HFF-Myc (cell line): ENCODE measurements around the gene CTNNA3.

Source experiments
- DNase-seq: peaks from one replicate; pipeline ENCODE4 v3.0.0-alpha.2; 2011; ENCODE audit warnings: low read depth; ENCODE audit errors: extremely low read depth
- H3K4me3 ChIP-seq: replicated peaks from 2 replicates; pipeline ENCODE4 v1.5.1; 2011; ENCODE audit warnings: low read depth, mild to moderate bottlenecking, control low read depth, low read length
- TF ChIP-seq, protein P1 (sequence below): IDR thresholded peaks from 2 replicates; pipeline ENCODE4 v1.5.1; 2012; ENCODE audit warnings: mild to moderate bottlenecking, low read depth, low read length, control low read depth; ENCODE audit errors: missing control alignments

Gene CTNNA3

DNA sequence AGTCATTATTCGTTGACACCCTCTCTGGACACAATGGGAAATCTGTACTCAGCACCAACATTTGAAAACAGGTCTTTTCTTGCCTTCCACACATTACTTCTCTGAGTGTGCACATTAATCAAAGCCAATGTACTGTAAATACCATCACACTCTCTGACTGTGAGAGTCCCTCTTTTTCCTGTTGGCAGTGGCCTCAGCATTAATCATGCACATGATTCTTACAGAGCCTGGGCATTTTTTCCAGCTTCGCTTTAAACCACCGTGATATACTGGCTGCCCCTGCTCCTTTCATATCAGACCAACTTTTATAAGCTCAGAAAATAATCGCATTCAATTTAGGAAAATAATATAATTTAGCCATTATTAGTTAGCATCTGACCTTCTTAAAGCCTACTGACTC lies 1689.6 kb downstream of the CTNNA3 start:
- no peak for DNase-seq
- TF ChIP-seq, protein P1, sequence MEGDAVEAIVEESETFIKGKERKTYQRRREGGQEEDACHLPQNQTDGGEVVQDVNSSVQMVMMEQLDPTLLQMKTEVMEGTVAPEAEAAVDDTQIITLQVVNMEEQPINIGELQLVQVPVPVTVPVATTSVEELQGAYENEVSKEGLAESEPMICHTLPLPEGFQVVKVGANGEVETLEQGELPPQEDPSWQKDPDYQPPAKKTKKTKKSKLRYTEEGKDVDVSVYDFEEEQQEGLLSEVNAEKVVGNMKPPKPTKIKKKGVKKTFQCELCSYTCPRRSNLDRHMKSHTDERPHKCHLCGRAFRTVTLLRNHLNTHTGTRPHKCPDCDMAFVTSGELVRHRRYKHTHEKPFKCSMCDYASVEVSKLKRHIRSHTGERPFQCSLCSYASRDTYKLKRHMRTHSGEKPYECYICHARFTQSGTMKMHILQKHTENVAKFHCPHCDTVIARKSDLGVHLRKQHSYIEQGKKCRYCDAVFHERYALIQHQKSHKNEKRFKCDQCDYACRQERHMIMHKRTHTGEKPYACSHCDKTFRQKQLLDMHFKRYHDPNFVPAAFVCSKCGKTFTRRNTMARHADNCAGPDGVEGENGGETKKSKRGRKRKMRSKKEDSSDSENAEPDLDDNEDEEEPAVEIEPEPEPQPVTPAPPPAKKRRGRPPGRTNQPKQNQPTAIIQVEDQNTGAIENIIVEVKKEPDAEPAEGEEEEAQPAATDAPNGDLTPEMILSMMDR: no peak
- H3K4me3 ChIP-seq: no peak overlapping the region

GRCh38 chr10:65993451-65993850 lies 1702.5 kb downstream of the CTNNA3 start:
- H3K4me3 ChIP-seq: no peak overlapping the region
- DNase-seq: no peak
- TF ChIP-seq, protein P1: no peak

- no peak for DNase-seq
- TF ChIP-seq, protein P1: no peak
- H3K4me3 ChIP-seq: no peak overlapping the region
Measured at GRCh38 chr10:65968871-65969270, 1727.1 kb downstream of the CTNNA3 start.

GRCh38 chr10:65968437-65968836 lies 1727.6 kb downstream of the CTNNA3 start:
- no peak for DNase-seq
- no peak overlapping the region for H3K4me3 ChIP-seq
- TF ChIP-seq, protein P1: no peak

DNA sequence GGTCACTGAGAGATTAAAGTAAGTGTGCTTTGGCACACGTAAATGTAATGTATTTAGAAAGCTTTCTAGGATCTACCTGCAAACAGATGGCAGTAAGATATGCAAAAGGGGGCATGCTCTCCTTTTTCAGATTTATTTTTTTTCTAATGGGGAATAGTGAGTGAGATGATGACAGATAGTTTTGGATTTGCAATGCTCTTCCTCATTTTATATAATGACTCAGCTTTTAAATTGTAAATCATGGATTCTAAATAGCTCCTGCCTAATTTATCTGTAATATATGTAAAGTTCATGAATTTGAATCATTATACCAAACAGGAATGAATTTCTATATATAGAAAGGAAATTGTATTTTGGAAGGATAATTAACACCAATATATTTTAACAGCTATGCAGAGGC lies 1731.8 kb downstream of the CTNNA3 start:
- no peak for DNase-seq
- TF ChIP-seq, protein P1: no peak
- no peak overlapping the region for H3K4me3 ChIP-seq

GRCh38 chr10:65952086-65952485 lies 1743.9 kb downstream of the CTNNA3 start:
- DNase-seq: no peak
- TF ChIP-seq, protein P1: no peak
- H3K4me3 ChIP-seq: no peak overlapping the region

- DNase-seq: no peak
- TF ChIP-seq, protein P1: no peak
- H3K4me3 ChIP-seq: no peak overlapping the region
Measured at GRCh38 chr10:65950075-65950474, 1745.9 kb downstream of the CTNNA3 start.
